ENCODE data around the gene BEND5.

BEND5 gene

GRCh38 chr1:48761411-48761810 lies 15.3 kb downstream of the BEND5 start:
- no peak for DNase-seq

DNA sequence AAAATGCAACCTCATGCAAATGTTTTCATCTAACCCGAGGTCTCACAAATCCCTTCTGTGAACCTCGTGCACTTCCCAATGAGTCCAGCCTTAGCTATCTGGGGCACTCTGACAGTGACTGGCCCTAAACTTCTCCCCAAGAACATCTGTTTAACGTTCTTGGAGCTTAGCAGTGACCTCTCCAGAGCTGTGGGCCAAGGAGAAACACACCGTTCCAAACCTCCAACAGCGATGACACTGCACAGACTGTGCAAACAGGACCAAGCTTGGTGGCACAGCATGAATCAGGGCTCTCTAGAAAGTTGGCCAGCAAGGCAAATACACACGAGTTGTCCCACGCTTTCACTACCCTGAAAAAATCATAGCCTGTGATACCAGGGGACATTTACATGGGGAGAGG lies 15.8 kb downstream of the BEND5 start:
- no peak for DNase-seq

- no peak for DNase-seq
These were observed 17.7 kb downstream of the BEND5 start for GRCh38 chr1:48758976-48759375.

GRCh38 chr1:48757363-48757762 lies 19.3 kb downstream of the BEND5 start:
- no peak for DNase-seq

GRCh38 chr1:48756683-48757316 lies 19.9 kb downstream of the BEND5 start:
- no peak for DNase-seq

DNA sequence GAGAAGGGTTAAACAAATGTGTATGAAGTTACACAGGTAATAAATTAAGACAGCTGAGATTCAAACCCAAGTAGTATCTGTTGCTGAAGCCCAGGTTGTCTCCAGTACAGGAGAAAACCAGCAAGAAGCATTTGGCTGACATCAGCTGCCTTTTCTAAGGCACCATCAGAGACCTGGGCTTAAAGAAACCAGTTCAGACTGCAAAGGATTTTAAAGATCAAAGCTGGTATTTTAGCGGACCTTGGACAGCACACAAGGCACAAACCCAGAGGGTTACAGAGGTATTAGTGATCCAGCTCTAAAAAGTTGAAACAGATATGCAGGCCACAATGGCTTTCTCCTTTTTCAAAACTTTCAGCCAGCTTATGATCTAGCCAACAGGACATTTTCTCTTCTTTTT lies 23.4 kb downstream of the BEND5 start:
- no peak for DNase-seq

- no peak for DNase-seq
These were observed 26.6 kb downstream of the BEND5 start for GRCh38 chr1:48750109-48750508.

- DNase-seq = no peak
These were observed 27.6 kb downstream of the BEND5 start for GRCh38 chr1:48749068-48749467.

- no peak for DNase-seq
These were observed 29.8 kb downstream of the BEND5 start for GRCh38 chr1:48746906-48747305.

- no peak for DNase-seq
These were observed 32.7 kb downstream of the BEND5 start for GRCh38 chr1:48744032-48744431.

GRCh38 chr1:48743480-48743879 lies 33.2 kb downstream of the BEND5 start:
- no peak for DNase-seq

- DNase-seq = no peak
These were observed 35.3 kb downstream of the BEND5 start for GRCh38 chr1:48741380-48741779.

DNA sequence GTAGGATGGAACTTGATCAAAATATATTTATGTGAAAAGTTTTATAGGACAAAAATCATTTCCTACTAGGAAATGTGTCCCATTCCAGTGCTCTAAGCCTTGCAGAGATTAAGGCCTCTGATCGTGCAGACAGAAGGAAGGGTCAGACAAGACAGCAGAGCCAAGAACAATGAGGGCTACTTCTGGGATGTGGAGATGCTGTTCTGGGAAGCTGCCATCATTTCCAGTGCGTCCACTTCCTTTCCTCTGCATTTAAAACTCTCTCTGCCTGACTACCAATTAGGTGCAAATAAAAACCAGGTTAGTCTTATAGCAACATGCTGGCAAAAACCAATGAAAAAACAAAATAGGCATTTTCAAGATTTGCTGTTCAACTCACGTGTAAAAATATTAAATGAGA lies 36.1 kb downstream of the BEND5 start:
- no peak for DNase-seq

DNA sequence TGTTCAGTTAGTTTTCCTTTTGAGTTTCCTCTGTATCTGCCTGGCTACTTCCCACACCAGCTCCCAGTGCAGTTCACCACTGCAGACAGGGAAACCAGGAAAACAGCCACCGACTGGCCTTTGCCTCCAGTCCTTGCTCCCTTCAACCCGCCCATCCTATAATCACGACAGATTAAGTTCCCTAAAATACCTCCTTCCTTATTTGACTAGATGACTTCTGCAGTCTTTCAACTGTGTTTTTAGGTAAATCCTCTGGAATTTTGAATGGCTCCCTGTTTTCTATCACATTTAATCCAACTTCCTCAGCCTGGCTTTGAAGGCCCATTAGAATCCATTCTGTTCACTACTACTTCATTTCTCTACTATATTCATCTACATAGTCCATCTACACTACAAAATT lies 37.6 kb downstream of the BEND5 start:
- no peak for DNase-seq

GRCh38 chr1:48738356-48738755 lies 38.3 kb downstream of the BEND5 start:
- no peak for DNase-seq

GRCh38 chr1:48735796-48736195 lies 40.9 kb downstream of the BEND5 start:
- no peak for DNase-seq

GRCh38 chr1:48730164-48730910 lies 46.4 kb downstream of the BEND5 start:
- no peak for DNase-seq

GRCh38 chr1:48728584-48728983 lies 48.1 kb downstream of the BEND5 start:
- no peak for DNase-seq

DNA sequence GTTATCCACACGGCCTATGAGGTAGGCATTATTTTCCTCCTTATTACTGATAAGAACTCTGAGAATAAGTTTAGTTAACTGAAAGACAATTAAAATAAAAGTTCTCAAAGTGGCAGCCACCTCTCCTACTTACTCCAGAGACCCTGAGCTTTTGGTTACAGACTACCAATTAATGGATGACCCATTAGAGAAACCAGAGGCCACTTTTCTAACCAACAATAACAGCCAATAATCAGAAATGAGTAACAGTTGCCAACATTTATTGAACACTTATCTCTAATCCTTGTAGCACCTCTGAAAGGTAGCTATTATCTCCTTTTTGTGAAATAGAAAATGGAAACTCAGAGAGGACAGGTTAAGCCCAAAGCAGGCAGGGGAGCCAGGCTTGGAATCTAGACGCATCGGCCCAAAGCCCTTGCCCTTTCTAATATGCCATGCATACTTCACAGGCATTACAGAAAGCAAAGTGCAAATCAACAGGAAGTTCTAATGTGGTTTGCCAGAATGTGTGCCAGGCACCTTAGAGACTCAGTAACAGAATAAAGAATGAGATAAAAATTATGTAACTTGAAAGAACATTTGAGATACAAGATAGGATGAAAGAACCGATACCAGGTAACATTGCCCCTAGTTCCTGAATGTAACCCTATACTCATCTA lies 50.0 kb downstream of the BEND5 start:
- DNase-seq = no peak

DNA sequence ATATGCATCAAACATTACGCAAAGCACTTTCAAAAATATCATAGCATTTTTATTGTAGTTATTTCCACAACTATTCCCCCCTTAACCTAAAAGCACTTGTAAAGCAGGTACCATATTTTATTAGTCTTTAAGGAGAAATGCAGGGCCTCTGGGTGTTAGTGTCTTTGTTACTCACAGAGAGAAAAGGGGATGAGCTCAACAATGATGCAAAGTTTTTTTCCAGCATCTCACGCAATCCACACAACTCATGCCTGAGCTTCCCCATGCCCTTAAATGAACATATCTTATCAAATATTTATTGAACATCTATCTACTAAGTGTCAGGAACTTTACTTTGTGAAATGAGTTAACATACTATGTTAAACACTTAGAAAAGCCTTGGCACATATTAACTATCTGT lies 50.6 kb downstream of the BEND5 start:
- no peak for DNase-seq

GRCh38 chr1:48725341-48726046 lies 51.2 kb downstream of the BEND5 start:
- no peak for DNase-seq

- DNase-seq = no peak
These were observed 55.8 kb downstream of the BEND5 start for GRCh38 chr1:48720929-48721328.

DNA sequence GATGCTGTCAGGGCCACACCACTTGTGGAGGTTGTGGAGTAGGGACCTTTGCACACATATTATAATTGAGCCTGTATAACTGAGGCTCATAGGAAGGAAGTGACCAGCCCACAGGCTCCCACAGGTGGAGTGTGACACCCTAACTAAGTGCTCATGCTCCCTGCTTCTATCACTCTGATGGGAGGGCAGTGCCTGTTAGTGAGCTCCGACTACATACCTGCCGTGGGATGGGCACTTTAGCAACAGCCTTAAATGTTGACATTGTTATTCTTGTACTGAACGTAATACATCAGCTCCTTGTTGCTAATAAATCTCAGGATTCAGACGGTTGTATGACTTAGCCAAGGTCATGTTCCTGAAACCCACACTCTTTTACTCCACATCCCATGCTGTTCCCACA lies 58.0 kb downstream of the BEND5 start:
- DNase-seq = no peak

Measured in stimulated activated naive CD4-positive, alpha-beta T cell (primary cell).